Adrenal gland (tissue), 5 donors: ENCODE measurements around the gene LPP.

Source experiments
- CTCF ChIP-seq, 6 experiments: fragments of 450-650 bp in 4 of 6; fragments of 200-600 bp in 2 of 6; sonication (generic) in 1 of 6; IDR thresholded peaks; 1 replicate in 5 of 6; 2 replicates in 1 of 6; pipeline versions ENCODE4 v1.5.1 to v1.8.0; 2016 to 2021; ENCODE audit warnings: antibody characterized with exemption in 6 of 6, mild to moderate bottlenecking in 2 of 6, moderate library complexity in 1 of 6
- POLR2A ChIP-seq, 2 donors: fragments of 450-650 bp; IDR thresholded peaks; one replicate each; pipeline ENCODE4 v1.6.1; 2017; ENCODE audit warnings: antibody characterized with exemption in 2 of 2, mild to moderate bottlenecking in 2 of 2, moderate library complexity in 1 of 2
- donor health status: DM: no; HTN: no; CAD: no.

DNA sequence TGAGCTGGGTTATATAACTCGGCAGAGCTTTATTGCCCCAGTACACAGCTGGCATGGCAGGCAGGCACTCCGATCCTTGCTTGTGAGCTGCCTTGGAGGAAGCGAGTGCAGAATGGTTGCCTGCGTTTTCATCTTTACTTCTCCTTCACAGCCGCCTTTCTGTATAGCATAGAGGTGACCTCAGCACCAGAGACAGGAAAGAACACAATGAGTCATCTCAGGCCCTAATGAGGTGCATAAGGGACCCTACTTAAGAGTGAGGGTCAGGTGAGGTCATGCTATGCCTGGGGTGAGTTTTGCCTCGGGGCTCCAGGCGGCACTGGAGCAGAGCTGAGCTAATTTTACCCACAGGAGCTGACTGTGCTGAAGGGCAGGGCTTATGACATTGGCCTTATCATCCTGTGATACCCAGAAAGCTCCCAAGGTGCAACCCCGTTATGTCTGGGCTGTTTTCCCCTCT is 43.5 kb downstream of the LPP start:
- no peak for TF ChIP-seq CTCF (IDR thresholded peaks at IDR 0.05)
- TF ChIP-seq POLR2A (IDR thresholded peaks at IDR 0.05): no peak
